AG04449 (cell line): ENCODE measurements around the gene VBP1.
"Not testable (repeated sequence)": the region's sequence is repeated elsewhere in the genome, so short reads cannot be mapped to it uniquely, and the experiment has no call there.

Source experiments
- CTCF ChIA-PET: fragments of 350-600 bp; formaldehyde crosslinking; extraction: SDS; loops from one replicate; lab custom pipeline; 2021; ENCODE audit warnings: antibody characterized with exemption; lab: Yijun Ruan, JAX
- POLR2A ChIA-PET: fragments of 400-600, 350-600 bp; formaldehyde crosslinking; extraction: SDS; loops from one replicate; lab custom pipeline; 2020; ENCODE audit warnings: antibody characterized with exemption, inconsistent platforms; lab: Yijun Ruan, JAX
- DNase-seq: peaks from one replicate; pipeline ENCODE4 v3.0.0-alpha.2; 2010; ENCODE audit warnings: low read depth, low spot score
- H3K4me3 ChIP-seq: 2 replicates; pipeline ENCODE4 v1.5.1; 2011; ENCODE audit warnings: low read depth, mild to moderate bottlenecking, control low read depth, low read length
- TF ChIP-seq, protein P1 (sequence below): IDR thresholded peaks from one replicate; pipeline ENCODE4 v1.5.1; 2011; ENCODE audit warnings: mild to moderate bottlenecking, moderate library complexity, low read length, control low read depth, inconsistent platforms; ENCODE audit not compliant: insufficient read depth; ENCODE audit errors: missing control alignments

VBP1 gene

DNA sequence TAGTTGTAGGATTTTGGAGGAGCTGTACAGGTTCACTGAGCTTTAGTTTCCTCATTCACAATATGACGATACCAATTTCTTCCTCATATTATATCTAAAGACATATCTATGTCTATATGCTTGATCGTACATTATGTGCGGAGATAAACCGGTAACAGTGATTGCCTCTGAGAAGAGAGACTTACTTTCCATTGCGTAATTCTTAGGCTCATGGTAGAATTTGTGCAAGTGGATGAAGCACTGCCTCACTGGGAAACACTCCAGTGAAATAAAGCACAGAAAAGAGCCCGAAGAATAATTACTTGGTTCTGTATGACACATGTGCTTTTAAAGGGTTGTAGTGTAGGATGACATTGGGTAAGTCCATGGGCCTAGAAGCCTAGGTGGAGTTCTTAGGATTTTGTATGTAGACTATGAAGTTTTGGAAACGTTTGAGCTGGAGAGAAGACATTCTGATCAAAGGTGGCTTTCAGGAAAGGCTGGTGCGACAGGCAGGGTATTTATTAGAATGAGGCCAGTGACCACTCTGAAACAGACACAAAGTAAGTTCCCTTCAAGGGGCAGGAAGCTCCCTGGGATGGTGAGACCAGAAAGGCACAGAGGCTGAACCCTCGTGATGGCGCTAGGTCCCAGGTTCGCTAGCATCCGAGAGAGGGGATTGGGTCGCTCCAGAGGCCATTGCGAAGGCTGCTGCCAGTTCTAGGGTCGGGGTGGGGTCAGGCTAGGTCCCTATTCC, 649 bp upstream of the VBP1 start:
- TF ChIP-seq, protein P1, sequence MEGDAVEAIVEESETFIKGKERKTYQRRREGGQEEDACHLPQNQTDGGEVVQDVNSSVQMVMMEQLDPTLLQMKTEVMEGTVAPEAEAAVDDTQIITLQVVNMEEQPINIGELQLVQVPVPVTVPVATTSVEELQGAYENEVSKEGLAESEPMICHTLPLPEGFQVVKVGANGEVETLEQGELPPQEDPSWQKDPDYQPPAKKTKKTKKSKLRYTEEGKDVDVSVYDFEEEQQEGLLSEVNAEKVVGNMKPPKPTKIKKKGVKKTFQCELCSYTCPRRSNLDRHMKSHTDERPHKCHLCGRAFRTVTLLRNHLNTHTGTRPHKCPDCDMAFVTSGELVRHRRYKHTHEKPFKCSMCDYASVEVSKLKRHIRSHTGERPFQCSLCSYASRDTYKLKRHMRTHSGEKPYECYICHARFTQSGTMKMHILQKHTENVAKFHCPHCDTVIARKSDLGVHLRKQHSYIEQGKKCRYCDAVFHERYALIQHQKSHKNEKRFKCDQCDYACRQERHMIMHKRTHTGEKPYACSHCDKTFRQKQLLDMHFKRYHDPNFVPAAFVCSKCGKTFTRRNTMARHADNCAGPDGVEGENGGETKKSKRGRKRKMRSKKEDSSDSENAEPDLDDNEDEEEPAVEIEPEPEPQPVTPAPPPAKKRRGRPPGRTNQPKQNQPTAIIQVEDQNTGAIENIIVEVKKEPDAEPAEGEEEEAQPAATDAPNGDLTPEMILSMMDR: no peak
- DNase-seq: no peak
- POLR2A ChIA-PET: interaction anchor here (0.9 kb wide), 1 partner anchor 189 kb away, joined by 3 read pairs; the partner anchor contains the start of gene FUNDC2
- CTCF ChIA-PET: interaction anchor here (0.9 to 2.1 kb wide), 5 partner anchors 9 to 235 kb away, joined by 3 to 7 read pairs (median 4); no protein-coding TSS in a partner anchor
- H3K4me3 ChIP-seq: peak overlapping the region; percentile 66

DNA sequence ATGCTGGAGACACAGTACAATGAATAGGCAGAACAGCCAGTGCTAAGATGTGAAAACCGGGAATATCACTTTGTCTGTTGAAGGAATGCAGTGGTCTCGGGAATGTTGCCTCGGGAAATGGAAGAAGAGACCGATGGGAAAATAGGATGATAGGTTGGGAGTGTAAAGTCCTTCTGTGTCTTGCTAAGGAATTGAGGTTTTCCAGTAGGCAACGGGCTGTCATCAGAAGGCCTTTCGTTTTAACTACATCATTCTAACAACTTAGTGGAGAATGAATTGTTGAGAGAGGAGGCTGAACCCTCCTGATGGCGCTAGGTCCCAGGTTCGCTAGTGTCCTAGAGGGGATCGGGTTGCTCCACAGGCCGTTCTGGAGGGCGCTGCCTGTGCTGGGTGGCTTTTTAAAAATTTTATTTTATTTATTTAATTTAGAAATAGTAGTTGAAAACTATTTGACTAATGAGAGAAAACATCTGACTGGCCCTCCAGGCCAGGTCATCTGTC, 730 bp downstream of the VBP1 start:
- CTCF ChIA-PET: interaction anchor here (0.8 to 2.2 kb wide), 9 partner anchors 9 to 299 kb away, joined by 3 to 8 read pairs (median 6); no protein-coding TSS in a partner anchor
- DNase-seq: no peak
- TF ChIP-seq, protein P1: no peak
- H3K4me3 ChIP-seq: peak overlapping the region; percentile 89
- POLR2A ChIA-PET: no interaction called here

DNA sequence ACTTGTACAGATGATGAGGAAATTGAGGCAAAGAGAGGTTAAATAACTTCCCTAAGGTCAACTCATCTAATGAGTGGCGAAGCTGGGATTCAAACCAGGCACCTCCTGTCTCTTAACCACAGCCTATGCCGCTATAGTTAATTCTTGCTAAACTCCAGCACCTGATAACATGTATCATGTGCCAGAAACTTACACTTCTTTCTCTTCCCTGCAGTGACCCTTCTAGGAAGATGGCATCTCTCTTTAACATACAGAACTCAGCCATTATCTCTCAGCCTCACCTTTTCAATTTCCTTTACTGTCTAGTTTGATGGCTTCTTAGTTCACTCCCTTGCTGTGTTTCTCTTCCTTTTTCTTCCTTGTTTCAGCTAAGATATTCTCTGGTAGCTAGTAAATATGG, 2.5 kb downstream of the VBP1 start:
- CTCF ChIA-PET: interaction anchor here (1.4 kb wide), 1 partner anchor 8 kb away, joined by 4 read pairs; no protein-coding TSS in a partner anchor
- TF ChIP-seq, protein P1: no peak
- POLR2A ChIA-PET: no interaction called here
- H3K4me3 ChIP-seq: no peak overlapping the region
- DNase-seq: no peak

DNA sequence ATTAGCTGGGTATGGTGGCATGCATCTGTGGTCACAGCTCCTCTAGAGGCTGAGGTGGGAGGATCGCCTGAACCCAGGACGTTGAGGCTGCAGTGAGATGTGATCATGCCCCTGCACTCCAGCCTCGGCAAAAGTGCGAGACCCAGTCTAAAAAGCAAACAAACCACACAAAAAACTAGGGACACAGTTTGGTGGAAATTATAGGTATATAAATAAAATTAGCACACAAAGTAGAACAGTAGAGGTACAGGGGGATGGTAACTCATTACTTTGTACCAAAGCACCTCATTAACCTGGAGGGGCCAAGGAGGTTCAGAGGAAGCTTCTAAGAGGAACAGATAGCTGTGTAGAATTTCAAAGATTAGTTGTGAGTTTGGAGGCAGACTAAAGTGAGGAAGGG, 5.1 kb downstream of the VBP1 start:
- no peak for DNase-seq
- CTCF ChIA-PET: no interaction called here
- POLR2A ChIA-PET: no interaction called here
- H3K4me3 ChIP-seq: no peak overlapping the region
- TF ChIP-seq, protein P1: no peak

DNA sequence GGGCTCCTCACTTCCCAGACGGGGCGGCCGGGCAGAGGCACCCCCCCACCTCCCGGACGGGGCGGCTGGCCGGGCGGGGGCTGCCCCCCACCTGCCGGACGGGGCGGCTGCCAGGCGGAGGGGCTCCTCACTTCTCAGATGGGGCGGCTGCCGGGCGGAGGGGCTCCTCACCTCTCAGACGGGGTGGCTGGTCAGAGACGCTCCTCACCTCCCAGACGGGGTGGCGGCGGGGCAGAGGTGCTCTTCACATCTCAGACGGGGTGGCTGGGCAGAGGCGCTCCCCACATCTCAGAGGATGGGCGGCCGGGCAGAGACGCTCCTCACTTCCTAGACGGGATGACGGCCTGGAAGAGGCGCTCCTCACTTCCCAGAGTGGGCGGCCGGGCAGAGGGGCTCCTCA, 7.5 kb downstream of the VBP1 start:
- POLR2A ChIA-PET, DNase-seq, H3K4me3 ChIP-seq, CTCF ChIA-PET: not testable (repeated sequence)

DNA sequence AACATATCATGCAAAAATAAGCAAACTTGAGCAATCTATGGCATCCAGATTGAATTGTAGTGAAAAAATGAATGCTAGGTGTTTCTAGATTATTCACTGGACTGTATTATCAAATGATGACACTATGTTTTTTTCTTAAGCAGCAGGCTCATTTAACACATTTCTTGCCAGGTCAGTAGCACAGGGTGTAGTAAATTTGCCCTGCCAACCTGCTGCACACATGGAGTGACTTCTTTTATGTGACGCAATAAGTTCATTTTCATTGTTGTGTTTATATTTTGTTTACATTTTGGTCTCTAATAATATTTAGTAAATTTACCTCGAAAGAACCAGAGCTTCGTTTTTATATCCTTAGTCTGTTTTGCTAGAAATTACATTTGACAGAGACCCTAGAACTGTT, 9.5 kb downstream of the VBP1 start:
- TF ChIP-seq, protein P1: no peak
- DNase-seq: no peak
- CTCF ChIA-PET: interaction anchor here (1.6 kb wide), 1 partner anchor 9 kb away, joined by 7 read pairs; the partner anchor contains the start of gene VBP1
- POLR2A ChIA-PET: no interaction called here
- no peak overlapping the region for H3K4me3 ChIP-seq
